Measurements from ENCODE around the gene SLC9A8.
A peak's percentile ranks its signal among the peaks of the same experiment; 100 is the strongest.

SLC9A8 gene, protein sequence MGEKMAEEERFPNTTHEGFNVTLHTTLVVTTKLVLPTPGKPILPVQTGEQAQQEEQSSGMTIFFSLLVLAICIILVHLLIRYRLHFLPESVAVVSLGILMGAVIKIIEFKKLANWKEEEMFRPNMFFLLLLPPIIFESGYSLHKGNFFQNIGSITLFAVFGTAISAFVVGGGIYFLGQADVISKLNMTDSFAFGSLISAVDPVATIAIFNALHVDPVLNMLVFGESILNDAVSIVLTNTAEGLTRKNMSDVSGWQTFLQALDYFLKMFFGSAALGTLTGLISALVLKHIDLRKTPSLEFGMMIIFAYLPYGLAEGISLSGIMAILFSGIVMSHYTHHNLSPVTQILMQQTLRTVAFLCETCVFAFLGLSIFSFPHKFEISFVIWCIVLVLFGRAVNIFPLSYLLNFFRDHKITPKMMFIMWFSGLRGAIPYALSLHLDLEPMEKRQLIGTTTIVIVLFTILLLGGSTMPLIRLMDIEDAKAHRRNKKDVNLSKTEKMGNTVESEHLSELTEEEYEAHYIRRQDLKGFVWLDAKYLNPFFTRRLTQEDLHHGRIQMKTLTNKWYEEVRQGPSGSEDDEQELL

DNA sequence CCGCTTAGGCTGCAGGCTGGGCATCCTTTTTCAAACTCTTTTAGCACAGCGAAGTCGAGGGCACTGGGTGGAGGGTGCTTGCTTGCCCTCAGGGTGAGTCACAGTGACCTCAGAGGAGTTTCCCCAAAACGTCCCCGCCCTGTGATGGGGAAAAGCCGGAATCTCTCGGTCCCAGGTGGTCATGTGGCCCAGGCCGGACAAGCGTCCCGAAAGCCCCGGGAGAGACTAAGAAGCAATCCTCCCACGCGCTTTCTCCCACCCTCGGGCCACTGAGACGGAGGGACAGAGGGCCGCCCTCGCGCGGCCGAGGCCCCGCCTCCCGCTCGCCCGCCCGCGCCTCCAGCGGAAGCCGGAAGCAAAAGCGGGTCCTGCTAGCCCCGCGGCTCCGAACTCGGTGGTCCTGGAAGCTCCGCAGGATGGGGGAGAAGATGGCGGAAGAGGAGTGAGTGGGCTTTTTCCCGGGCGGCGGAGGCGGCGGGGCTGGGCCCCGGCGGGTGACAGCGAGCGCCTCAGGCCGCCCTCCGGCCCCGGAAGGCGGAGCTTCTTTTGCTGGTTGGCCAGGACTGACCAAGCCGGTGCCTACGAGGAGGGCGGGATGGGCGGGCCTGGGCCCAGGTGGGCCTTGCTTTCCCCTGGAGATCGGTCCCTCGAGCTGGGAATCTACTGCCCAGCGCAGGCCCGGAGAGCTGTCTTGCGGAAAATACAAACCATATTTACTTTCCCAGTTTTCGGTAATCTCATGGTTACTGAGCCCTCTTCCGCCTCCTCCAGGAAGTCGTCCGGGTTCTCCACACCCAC is at the start of gene SLC9A8:
Gene SLC9A8 (plus strand): TSS at position 322 of the 798 bp plus-strand sequence. CDS start 95 bp downstream, at position 417.
- POLR2A ChIA-PET, result interaction anchor here (0.7 to 1.1 kb wide), 4 partner anchors 11 to 260 kb away, joined by 3 to 6 read pairs (median 4); no protein-coding TSS in a partner anchor
- peak within 1 kb of the TSS; percentile 80 for H3K4me3 ChIP-seq (ENCODE audit: low read depth, low read length)
- TF ChIP-seq, protein P1, sequence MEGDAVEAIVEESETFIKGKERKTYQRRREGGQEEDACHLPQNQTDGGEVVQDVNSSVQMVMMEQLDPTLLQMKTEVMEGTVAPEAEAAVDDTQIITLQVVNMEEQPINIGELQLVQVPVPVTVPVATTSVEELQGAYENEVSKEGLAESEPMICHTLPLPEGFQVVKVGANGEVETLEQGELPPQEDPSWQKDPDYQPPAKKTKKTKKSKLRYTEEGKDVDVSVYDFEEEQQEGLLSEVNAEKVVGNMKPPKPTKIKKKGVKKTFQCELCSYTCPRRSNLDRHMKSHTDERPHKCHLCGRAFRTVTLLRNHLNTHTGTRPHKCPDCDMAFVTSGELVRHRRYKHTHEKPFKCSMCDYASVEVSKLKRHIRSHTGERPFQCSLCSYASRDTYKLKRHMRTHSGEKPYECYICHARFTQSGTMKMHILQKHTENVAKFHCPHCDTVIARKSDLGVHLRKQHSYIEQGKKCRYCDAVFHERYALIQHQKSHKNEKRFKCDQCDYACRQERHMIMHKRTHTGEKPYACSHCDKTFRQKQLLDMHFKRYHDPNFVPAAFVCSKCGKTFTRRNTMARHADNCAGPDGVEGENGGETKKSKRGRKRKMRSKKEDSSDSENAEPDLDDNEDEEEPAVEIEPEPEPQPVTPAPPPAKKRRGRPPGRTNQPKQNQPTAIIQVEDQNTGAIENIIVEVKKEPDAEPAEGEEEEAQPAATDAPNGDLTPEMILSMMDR (IDR thresholded peaks at IDR 0.05; ENCODE audit: insufficient read depth, low read length, missing control alignments), result peak; percentile 52
- no peak for DNase-seq (ENCODE audit: low read depth, low spot score)
- CTCF ChIA-PET, result interaction anchor here (0.7 to 7.1 kb wide), 7 partner anchors 11 to 202 kb away, joined by 3 to 51 read pairs (median 3); no protein-coding TSS in a partner anchor

DNA sequence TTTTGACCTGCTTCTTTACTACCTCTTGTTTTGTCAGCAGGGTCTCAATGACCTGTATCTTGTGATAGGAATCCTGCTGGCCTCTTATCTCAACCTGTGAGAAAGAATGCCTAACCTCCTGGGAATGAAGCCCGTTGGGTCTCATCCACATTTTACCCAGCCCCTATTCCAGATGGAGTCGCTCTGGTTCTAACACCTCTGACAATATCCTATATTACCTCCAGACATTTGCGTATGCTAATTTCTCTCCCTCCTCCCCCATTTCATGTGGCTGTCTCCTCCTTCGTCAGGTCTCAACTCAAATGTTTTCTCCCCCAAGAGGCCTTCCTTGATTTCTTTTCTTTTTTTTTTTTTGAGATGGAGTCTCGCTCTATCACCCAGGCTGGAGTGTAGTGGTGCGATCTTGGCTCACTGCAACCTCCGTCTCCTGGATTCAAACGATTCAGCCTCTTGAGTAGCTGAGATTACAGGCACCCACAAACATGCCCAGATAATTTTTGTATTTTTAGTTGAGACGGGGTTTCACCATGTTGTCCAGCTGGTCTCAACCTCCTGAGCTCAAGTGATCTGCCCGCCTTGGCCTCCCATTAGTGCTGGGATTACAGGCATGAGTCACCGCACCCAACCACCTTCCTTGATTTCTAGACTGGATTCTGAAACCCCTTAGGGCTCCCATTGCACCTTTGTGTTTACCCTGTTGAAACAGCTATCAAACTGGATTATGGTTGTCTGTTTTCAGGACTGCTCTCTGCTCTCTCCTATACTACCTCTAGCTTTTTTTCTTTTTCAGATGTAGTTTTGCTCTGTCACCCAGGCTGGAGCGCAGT is 49.5 kb upstream of the SLC9A8 start:
- POLR2A ChIA-PET, result no interaction called here
- no peak for DNase-seq (ENCODE audit: low read depth, low spot score)
- CTCF ChIA-PET, result interaction anchor here (1.1 to 1.5 kb wide), 3 partner anchors 11 to 22 kb away, joined by 3 to 4 read pairs (median 3); no protein-coding TSS in a partner anchor
- TF ChIP-seq, protein P1 (IDR thresholded peaks at IDR 0.05; ENCODE audit: insufficient read depth, low read length, missing control alignments), result no peak
- H3K4me3 ChIP-seq (ENCODE audit: low read depth, low read length), result no peak overlapping the region

DNA sequence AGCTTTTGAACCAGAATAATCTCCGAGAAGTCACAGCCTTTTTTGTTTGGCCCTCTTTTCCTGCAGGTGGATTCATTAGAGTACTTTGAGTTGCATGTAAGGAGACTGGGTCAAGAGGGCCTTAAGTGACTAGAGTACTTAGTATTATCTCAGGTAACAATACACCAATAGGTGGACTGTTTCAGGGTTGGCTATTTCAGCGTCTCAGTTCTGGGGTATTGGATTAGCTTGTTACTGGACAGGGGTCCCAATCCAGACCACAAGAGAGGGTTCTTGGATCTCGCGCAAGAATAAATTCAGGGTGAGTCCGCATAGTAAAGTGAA is 47.3 kb upstream of the SLC9A8 start:
- H3K4me3 ChIP-seq (ENCODE audit: low read depth, low read length), result no peak overlapping the region
- ChIA-PET POLR2A (no interaction called here), CTCF (no interaction called here)
- TF ChIP-seq, protein P1 (IDR thresholded peaks at IDR 0.05; ENCODE audit: insufficient read depth, low read length, missing control alignments), result no peak
- DNase-seq (ENCODE audit: low read depth, low spot score), result no peak

DNA sequence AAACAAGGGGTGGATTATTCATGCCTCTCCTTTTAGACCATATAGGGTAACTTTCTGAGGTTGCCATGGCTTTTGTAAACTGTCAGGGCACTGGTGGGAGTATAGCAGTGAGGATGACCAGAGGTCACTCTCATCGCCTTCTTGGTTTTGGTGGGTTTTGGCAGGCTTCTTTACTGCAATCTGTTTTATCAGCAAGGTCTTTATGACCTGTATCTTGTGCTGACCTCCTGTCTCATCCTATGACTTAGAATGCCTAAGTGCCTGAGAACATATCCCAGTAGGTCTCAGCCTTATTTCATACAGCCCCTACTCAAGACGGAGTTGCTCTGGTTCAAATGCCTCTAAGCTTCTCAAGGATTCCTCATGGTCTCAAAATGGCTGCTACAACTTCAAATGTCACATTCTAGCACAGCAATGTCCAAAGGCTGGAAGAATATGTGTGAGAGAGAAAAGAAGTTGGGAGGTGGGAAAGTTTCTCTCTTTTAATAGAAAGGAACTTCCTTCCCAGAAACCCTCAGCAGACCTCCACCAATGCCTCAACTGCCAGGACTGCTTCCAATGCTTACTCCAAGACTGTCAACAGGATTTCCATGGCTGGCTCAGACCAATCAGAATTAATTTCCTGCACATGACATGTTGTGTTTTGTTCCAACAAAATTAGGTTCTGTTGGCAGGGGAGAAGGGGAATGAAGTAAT is 46.6 kb upstream of the SLC9A8 start:
- TF ChIP-seq, protein P1 (IDR thresholded peaks at IDR 0.05; ENCODE audit: insufficient read depth, low read length, missing control alignments), result no peak
- ChIA-PET POLR2A (no interaction called here), CTCF (no interaction called here)
- H3K4me3 ChIP-seq (ENCODE audit: low read depth, low read length), result no peak overlapping the region
- DNase-seq (ENCODE audit: low read depth, low spot score), result no peak

DNA sequence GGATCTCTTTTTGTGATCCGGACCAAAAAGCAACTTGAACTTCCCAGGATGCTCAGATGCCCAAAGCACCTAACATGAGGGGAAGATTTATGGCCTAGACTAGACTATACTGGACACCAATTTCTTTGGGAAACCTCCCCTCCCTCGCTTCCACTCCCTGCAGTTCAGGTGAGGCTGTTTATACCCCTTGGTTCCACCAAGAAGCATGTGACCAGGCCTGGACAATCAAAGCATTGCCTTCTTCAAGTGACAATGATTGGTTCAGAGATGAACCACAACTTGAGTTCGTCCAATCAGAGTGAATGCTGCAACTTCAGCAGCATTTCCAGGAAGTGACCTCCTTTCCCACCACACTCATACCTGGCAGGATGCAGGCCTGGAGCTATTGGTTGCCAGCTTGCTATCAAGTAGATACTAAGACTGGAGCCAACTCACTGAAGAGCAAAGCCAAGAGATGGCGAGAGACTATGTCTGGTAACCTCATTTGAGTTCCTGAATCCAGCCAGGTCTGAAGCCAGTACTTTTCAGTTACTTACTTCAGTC is 45.6 kb upstream of the SLC9A8 start:
- H3K4me3 ChIP-seq (ENCODE audit: low read depth, low read length), result no peak overlapping the region
- TF ChIP-seq, protein P1 (IDR thresholded peaks at IDR 0.05; ENCODE audit: insufficient read depth, low read length, missing control alignments), result no peak
- POLR2A ChIA-PET, result no interaction called here
- DNase-seq (ENCODE audit: low read depth, low spot score), result no peak
- CTCF ChIA-PET, result no interaction called here
